ENCODE results near the gene ADGRG6.

GRCh38 chr6:142374965-142375733 is 73.3 kb downstream of the ADGRG6 start:
- TF ChIP-seq, protein P1, sequence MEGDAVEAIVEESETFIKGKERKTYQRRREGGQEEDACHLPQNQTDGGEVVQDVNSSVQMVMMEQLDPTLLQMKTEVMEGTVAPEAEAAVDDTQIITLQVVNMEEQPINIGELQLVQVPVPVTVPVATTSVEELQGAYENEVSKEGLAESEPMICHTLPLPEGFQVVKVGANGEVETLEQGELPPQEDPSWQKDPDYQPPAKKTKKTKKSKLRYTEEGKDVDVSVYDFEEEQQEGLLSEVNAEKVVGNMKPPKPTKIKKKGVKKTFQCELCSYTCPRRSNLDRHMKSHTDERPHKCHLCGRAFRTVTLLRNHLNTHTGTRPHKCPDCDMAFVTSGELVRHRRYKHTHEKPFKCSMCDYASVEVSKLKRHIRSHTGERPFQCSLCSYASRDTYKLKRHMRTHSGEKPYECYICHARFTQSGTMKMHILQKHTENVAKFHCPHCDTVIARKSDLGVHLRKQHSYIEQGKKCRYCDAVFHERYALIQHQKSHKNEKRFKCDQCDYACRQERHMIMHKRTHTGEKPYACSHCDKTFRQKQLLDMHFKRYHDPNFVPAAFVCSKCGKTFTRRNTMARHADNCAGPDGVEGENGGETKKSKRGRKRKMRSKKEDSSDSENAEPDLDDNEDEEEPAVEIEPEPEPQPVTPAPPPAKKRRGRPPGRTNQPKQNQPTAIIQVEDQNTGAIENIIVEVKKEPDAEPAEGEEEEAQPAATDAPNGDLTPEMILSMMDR (conservative IDR thresholded peaks at IDR 0.05; ENCODE audit: low read depth, low read length), result no peak
- no peak for TF ChIP-seq EZH2 (IDR thresholded peaks at IDR 0.05; ENCODE audit: borderline replicate concordance, low read depth, low read length, poor library complexity, severe bottlenecking)

Data from A673 (cell line).